Left colon (tissue), 2 donors: ENCODE data around the gene NTN3. TPM values are rescaled to one million over a fixed set of nuclear protein-coding genes. Genes with fewer than 3 reads are reported as not detected.

Experiments used
- ATAC-seq: fragments of 200-7000 bp; cut with Tn5 transposase; one replicate; pipeline ENCODE4 v1.9.1; 2020; ENCODE audit warnings: mild to moderate bottlenecking, moderate library complexity
- DNase-seq, 2 donors: peaks; one replicate each; pipeline ENCODE4 v3.0.0-alpha.2; 2020
- intact Hi-C, 2 donors: fragments of 100-400 bp; cut with DNase I in 1 of 2; cut with micrococcal nuclease in 1 of 2; formaldehyde crosslinking; loops; one replicate each; pipeline versions ENCODE4 v1.11.2 to v1.14.0; 2022; cut with DNase I, micrococcal nuclease
- microRNA-seq, 2 donors: library from miRNA; unstranded; fragments of <30 nt; microRNA quantifications; one replicate each; pipeline versions ENCODE4 v1.1.0 to v1.2.0, GENCODE V29; 2020
- total RNA-seq, 2 donors: library from RNA; stranded (reverse); fragmentation: NEBNext Ultra II Directional; extraction: Animal tissue kit (Norgen Biotek cat#: 25700); gene quantifications; one replicate each; pipeline ENCODE4 v1.2.1, GENCODE V29; 2021
- donor health status: DM: no; HTN: no; CAD: no.
- donor health status: DM: yes; HTN: yes; CAD: no.

Gene NTN3
- total RNA-seq, 2 donors from 2014 or later: not detected

GRCh38 chr16:2516391-2517240 lies 45.5 kb downstream of the NTN3 start:
- intact Hi-C loops: no loop called here
- no peak for ATAC-seq
- DNase-seq: peak in 1 of 2 donors; percentile 31

GRCh38 chr16:2517954-2518605 lies 47.0 kb downstream of the NTN3 start:
- intact Hi-C loops: no loop called here
- DNase-seq (peak in 1 of 2 donors; percentile 6), ATAC-seq (no peak)

GRCh38 chr16:2518823-2519710 lies 48.0 kb downstream of the NTN3 start:
- ATAC-seq (no peak), DNase-seq (peak in 1 of 2 donors; percentile 28)
- intact Hi-C loops: no loop called here

GRCh38 chr16:2519711-2520080 lies 48.6 kb downstream of the NTN3 start:
- peak in 1 of 2 donors; percentile 48 for DNase-seq
- intact Hi-C loops: no loop called here
- no peak for ATAC-seq

GRCh38 chr16:2520097-2520783 lies 49.1 kb downstream of the NTN3 start, which contains the start of gene AMDHD2:
TSS of gene AMDHD2 (plus strand) at chr16:2520371. CDS start at chr16:2520459, 88 bp downstream.
- DNase-seq (peak; percentile 91 to 95), ATAC-seq (peak; percentile 76)
- intact Hi-C loops: no loop called here

- ATAC-seq (peak; percentile 7), DNase-seq (peak in 1 of 2 donors; percentile 62)
- intact Hi-C loops: no loop called here
Observed at GRCh38 chr16:2520784-2521531, 49.9 kb downstream of the NTN3 start.

Small RNA genes within 50 kb of the gene (microRNA-seq; reads per million reads assigned to microRNA genes)
- gene MIR6767 (0 to 0.53 reads per million in 2 donors), gene MIR6768 (0 reads per million in 2 donors)

Other genes with a start within 250 kb of the NTN3 start
- 10 to 100 TPM; 23.6 to 25.1 TPM for gene E4F1, start 247.7 kb upstream of the NTN3 start, total RNA-seq
- gene DNASE1L2, start 234.9 kb upstream of the NTN3 start, total RNA-seq: under 1 TPM; 0.75 to 0.82 TPM
- gene ECI1, start 219.7 kb upstream of the NTN3 start, total RNA-seq: 100 to 1,000 TPM; 113 to 132 TPM
- gene RNPS1, start 203.2 kb upstream of the NTN3 start, total RNA-seq: 100 to 1,000 TPM in 1 of 2 donors, 10 to 100 TPM in 1; 99.3 to 127 TPM
- 1 to 10 TPM; 3.8 to 3.9 TPM for gene ABCA3, start 130.6 kb upstream of the NTN3 start, total RNA-seq
- 1 to 10 TPM; 3.0 to 7.3 TPM for gene CCNF, start 41.9 kb upstream of the NTN3 start, total RNA-seq
- 1 to 10 TPM; 1.3 to 5.6 TPM for gene TEDC2, start 11.2 kb upstream of the NTN3 start, total RNA-seq
- gene TBC1D24, start 3.8 kb downstream of the NTN3 start, total RNA-seq: 10 to 100 TPM in 1 of 2 donors, 1 to 10 TPM in 1; 8.9 to 11.1 TPM
- 100 to 1,000 TPM; 218 to 230 TPM for gene ATP6V0C, start 42.7 kb downstream of the NTN3 start, total RNA-seq
- gene AMDHD2, start 49.1 kb downstream of the NTN3 start, total RNA-seq: 10 to 100 TPM; 31.5 to 31.7 TPM
- gene CEMP1, start 60.1 kb downstream of the NTN3 start, total RNA-seq: under 1 TPM; 0.70 TPM
- 10 to 100 TPM; 71.1 to 77.4 TPM for gene PDPK1, start 66.7 kb downstream of the NTN3 start, total RNA-seq
- gene KCTD5, start 211.2 kb downstream of the NTN3 start, total RNA-seq: 10 to 100 TPM; 49.3 to 79.6 TPM
- gene PRSS27, start 248.9 kb downstream of the NTN3 start, total RNA-seq: under 1 TPM; 0.34 to 0.76 TPM